Dendritic cell treated with granulocyte-macrophage colony-stimulating factor and Interleukin-4, amounts not matched to agents 40 ng/mL and 50 ng/mL, for 4 days (primary cell): ENCODE measurements around the gene CCDC3.
"Not testable (repeated sequence)": the region's sequence is repeated elsewhere in the genome, so short reads cannot be mapped to it uniquely, and the experiment has no call there.

ENCODE experiments used
- H3K27ac Mint-ChIP-seq: one replicate; pipeline ENCODE4 v1.8.0; 2022; ENCODE audit warnings: mild to moderate bottlenecking, mixed read lengths
- H3K27me3 Mint-ChIP-seq: one replicate; pipeline ENCODE4 v1.8.0; 2022; ENCODE audit warnings: mild to moderate bottlenecking, mixed read lengths
- H3K36me3 Mint-ChIP-seq: one replicate; pipeline ENCODE4 v1.8.0; 2022; ENCODE audit warnings: low read depth, mixed read lengths
- H3K4me1 Mint-ChIP-seq: one replicate; pipeline ENCODE4 v1.8.0; 2022; ENCODE audit warnings: low read depth, mixed read lengths
- H3K4me3 Mint-ChIP-seq: one replicate; pipeline ENCODE4 v1.8.0; 2022; ENCODE audit warnings: mild to moderate bottlenecking, moderate library complexity, mixed read lengths
- H3K9me3 Mint-ChIP-seq: one replicate; pipeline ENCODE4 v1.8.0; 2022; ENCODE audit warnings: mixed read lengths
- intact Hi-C: fragments of 100-400 bp; cut with micrococcal nuclease; formaldehyde crosslinking; loops from one replicate; pipeline ENCODE4 v1.15.0; 2022

CCDC3 gene

GRCh38 chr10:13001041-13001886 is at the start of gene CCDC3:
TSS of gene CCDC3 (minus strand) at chr10:13001713. CDS start at chr10:13001570, 143 bp downstream.
- Mint-ChIP-seq H3K4me1 (peaks cover 4% of the 10 kb centered on the region), H3K9me3 (no peaks in the 10 kb centered on the region), H3K4me3 (peak within 1 kb of the TSS; percentile 39), H3K27me3 (peaks cover 35% of the 10 kb centered on the region), H3K27ac (no peak within 1 kb of the TSS), H3K36me3 (no peaks in the 10 kb centered on the region)
- intact Hi-C loops: no loop called here

- Mint-ChIP-seq H3K4me1 (no peaks in the 10 kb centered on the region), H3K27ac (no peak overlapping the region), H3K27me3 (peaks cover 6% of the 10 kb centered on the region), H3K4me3 (no peak overlapping the region), H3K36me3 (no peaks in the 10 kb centered on the region), H3K9me3 (no peaks in the 10 kb centered on the region)
- intact Hi-C loops: no loop called here
These were observed 49.7 kb upstream of the CCDC3 start for GRCh38 chr10:13051126-13051694.

- no peaks in the 10 kb centered on the region for H3K4me1 Mint-ChIP-seq
- H3K27ac Mint-ChIP-seq: no peak overlapping the region
- no peaks in the 10 kb centered on the region for H3K36me3 Mint-ChIP-seq
- no peaks in the 10 kb centered on the region for H3K9me3 Mint-ChIP-seq
- intact Hi-C loops: no loop called here
- H3K4me3 Mint-ChIP-seq: no peak overlapping the region
- peaks cover 4% of the 10 kb centered on the region for H3K27me3 Mint-ChIP-seq
These were observed 48.4 kb upstream of the CCDC3 start for GRCh38 chr10:13049774-13050420.

- H3K4me3 Mint-ChIP-seq: no peak overlapping the region
- H3K36me3 Mint-ChIP-seq: no peaks in the 10 kb centered on the region
- intact Hi-C loops: no loop called here
- H3K27me3 Mint-ChIP-seq: peaks cover 4% of the 10 kb centered on the region
- H3K9me3 Mint-ChIP-seq: no peaks in the 10 kb centered on the region
- no peaks in the 10 kb centered on the region for H3K4me1 Mint-ChIP-seq
- H3K27ac Mint-ChIP-seq: no peak overlapping the region
These were observed 47.2 kb upstream of the CCDC3 start for GRCh38 chr10:13048762-13049161.

GRCh38 chr10:13047529-13048206 is 46.2 kb upstream of the CCDC3 start:
- H3K27me3 Mint-ChIP-seq: peaks cover 4% of the 10 kb centered on the region
- no peaks in the 10 kb centered on the region for H3K4me1 Mint-ChIP-seq
- H3K27ac Mint-ChIP-seq: no peak overlapping the region
- H3K9me3 Mint-ChIP-seq: no peaks in the 10 kb centered on the region
- intact Hi-C loops: no loop called here
- H3K36me3 Mint-ChIP-seq: no peaks in the 10 kb centered on the region
- H3K4me3 Mint-ChIP-seq: no peak overlapping the region

GRCh38 chr10:13046851-13047528 is 45.5 kb upstream of the CCDC3 start:
- H3K4me3 Mint-ChIP-seq: no peak overlapping the region
- no peaks in the 10 kb centered on the region for H3K36me3 Mint-ChIP-seq
- intact Hi-C loops: no loop called here
- no peaks in the 10 kb centered on the region for H3K4me1 Mint-ChIP-seq
- no peaks in the 10 kb centered on the region for H3K9me3 Mint-ChIP-seq
- H3K27ac Mint-ChIP-seq: no peak overlapping the region
- H3K27me3 Mint-ChIP-seq: peaks cover 4% of the 10 kb centered on the region

- H3K27ac Mint-ChIP-seq: no peak overlapping the region
- H3K4me1 Mint-ChIP-seq: no peaks in the 10 kb centered on the region
- H3K9me3 Mint-ChIP-seq: no peaks in the 10 kb centered on the region
- intact Hi-C loops: no loop called here
- H3K36me3 Mint-ChIP-seq: no peaks in the 10 kb centered on the region
- peaks cover 1% of the 10 kb centered on the region for H3K27me3 Mint-ChIP-seq
- H3K4me3 Mint-ChIP-seq: no peak overlapping the region
These were observed 42.0 kb upstream of the CCDC3 start for GRCh38 chr10:13043520-13043919.

- no peak overlapping the region for H3K27ac Mint-ChIP-seq
- H3K4me3 Mint-ChIP-seq: no peak overlapping the region
- H3K9me3 Mint-ChIP-seq: no peaks in the 10 kb centered on the region
- H3K27me3 Mint-ChIP-seq: no peaks in the 10 kb centered on the region
- intact Hi-C loops: no loop called here
- H3K4me1 Mint-ChIP-seq: no peaks in the 10 kb centered on the region
- no peaks in the 10 kb centered on the region for H3K36me3 Mint-ChIP-seq
These were observed 38.2 kb upstream of the CCDC3 start for GRCh38 chr10:13039761-13040160.

GRCh38 chr10:13038391-13038790 is 36.9 kb upstream of the CCDC3 start:
- Mint-ChIP-seq H3K36me3 (no peaks in the 10 kb centered on the region), H3K27me3 (no peaks in the 10 kb centered on the region), H3K4me3 (no peak overlapping the region), H3K4me1 (no peaks in the 10 kb centered on the region), H3K9me3 (no peaks in the 10 kb centered on the region), H3K27ac (no peak overlapping the region)
- intact Hi-C loops: no loop called here

GRCh38 chr10:13037832-13038231 is 36.3 kb upstream of the CCDC3 start:
- H3K27me3 Mint-ChIP-seq: no peaks in the 10 kb centered on the region
- no peak overlapping the region for H3K4me3 Mint-ChIP-seq
- no peak overlapping the region for H3K27ac Mint-ChIP-seq
- no peaks in the 10 kb centered on the region for H3K4me1 Mint-ChIP-seq
- H3K9me3 Mint-ChIP-seq: no peaks in the 10 kb centered on the region
- no peaks in the 10 kb centered on the region for H3K36me3 Mint-ChIP-seq
- intact Hi-C loops: no loop called here

- Mint-ChIP-seq H3K27ac (no peak overlapping the region), H3K4me1 (no peaks in the 10 kb centered on the region), H3K9me3 (no peaks in the 10 kb centered on the region), H3K27me3 (no peaks in the 10 kb centered on the region), H3K36me3 (no peaks in the 10 kb centered on the region), H3K4me3 (no peak overlapping the region)
- intact Hi-C loops: no loop called here
These were observed 35.3 kb upstream of the CCDC3 start for GRCh38 chr10:13036841-13037240.

- H3K27ac Mint-ChIP-seq, H3K27me3 Mint-ChIP-seq, H3K4me3 Mint-ChIP-seq, H3K4me1 Mint-ChIP-seq, H3K36me3 Mint-ChIP-seq, H3K9me3 Mint-ChIP-seq, intact Hi-C loops: not testable (repeated sequence)
These were observed 34.2 kb upstream of the CCDC3 start for GRCh38 chr10:13035731-13036130.

- Mint-ChIP-seq H3K4me3 (no peak overlapping the region), H3K9me3 (peaks cover 51% of the 10 kb centered on the region), H3K4me1 (no peaks in the 10 kb centered on the region), H3K36me3 (no peaks in the 10 kb centered on the region), H3K27me3 (no peaks in the 10 kb centered on the region), H3K27ac (no peak overlapping the region)
- intact Hi-C loops: no loop called here
These were observed 25.4 kb upstream of the CCDC3 start for GRCh38 chr10:13026873-13027272.
